Ovary (tissue), 10 donors: ENCODE data around the gene SLC35E4. TPM values are rescaled to one million over a fixed set of nuclear protein-coding genes. Genes with fewer than 3 reads are reported as not detected.

Experiments used
- DNase-seq, 5 donors: peaks; one replicate each; pipeline ENCODE4 v3.0.0-alpha.2; 2019 to 2020
- H3K27ac ChIP-seq, 2 donors: fragments of 200-600 bp; one replicate each; pipeline versions ENCODE4 v1.5.1 to v1.8.0; 2019 to 2022
- H3K27me3 ChIP-seq: fragments of 200-600 bp; one replicate; pipeline ENCODE4 v1.8.0; 2022
- H3K36me3 ChIP-seq: fragments of 200-600 bp; sonication (generic); one replicate; pipeline ENCODE4 v1.5.1; 2019
- H3K4me1 ChIP-seq: one replicate; pipeline ENCODE4 v1.8.1; 2013; ENCODE audit warnings: mild to moderate bottlenecking, moderate library complexity; ENCODE audit not compliant: insufficient read depth
- H3K4me3 ChIP-seq: fragments of 200-600 bp; sonication (generic); one replicate; pipeline ENCODE4 v1.5.1; 2017
- H3K9me3 ChIP-seq, 2 donors: fragments of 200-600 bp in 1 of 2; sonication (generic) in 1 of 2; one replicate each; pipeline versions ENCODE4 v1.5.1 to v1.8.1; 2013 to 2019; ENCODE audit warnings: mild to moderate bottlenecking in 1 of 2, moderate library complexity in 1 of 2
- CTCF ChIP-seq, 3 donors: fragments of 450-650 bp in 2 of 3; fragments of 200-600 bp in 1 of 3; IDR thresholded peaks; one replicate each; pipeline versions ENCODE4 v1.5.1 to v1.8.0; 2016 to 2022; ENCODE audit warnings: antibody characterized with exemption in 3 of 3, mild to moderate bottlenecking in 1 of 3
- EP300 ChIP-seq: sonication (generic); formaldehyde crosslinking; IDR thresholded peaks from one replicate; pipeline ENCODE4 v1.6.1; 2017; ENCODE audit warnings: antibody characterized with exemption
- POLR2A ChIP-seq: fragments of 450-650 bp; IDR thresholded peaks from one replicate; pipeline ENCODE4 v1.6.1; 2017; ENCODE audit warnings: antibody characterized with exemption, mild to moderate bottlenecking, moderate library complexity
- WGBS, 3 donors: extraction: QIAGEN DNeasy Blood & Tissue Kit in 1 of 3; methylation state at CpG; one replicate each; pipeline versions ENCODE4 v1.1.5 to v1.1.7; 2013 to 2017; 5-methylcytosine and 5-hydroxymethylcytosine counted together
- intact Hi-C, 4 donors: fragments of 100-400 bp; cut with DNase I; formaldehyde crosslinking; loops; one replicate each; pipeline versions ENCODE4 v1.11.0 to v1.15.1; 2022 to 2023
- long read RNA-seq, 3 donors: library from polyadenylated mRNA in 2 of 3; unstranded in 2 of 3; transcript quantifications; one replicate each; pipeline ENCODE4 v2.0.0 and lab custom pipeline, GENCODE V29; 2021 to 2026
- polyA plus RNA-seq, 2 donors: library from polyadenylated mRNA; stranded (reverse); fragments of 200-250 nt in 1 of 2; fragments of 350-450 nt in 1 of 2; fragmentation: Illumina TruSeq in 1 of 2; extraction: RNeasy Lipid Tissue Mini Kit (QIAGEN cat#74804) in 1 of 2; gene quantifications; one replicate each; pipeline ENCODE4 v1.2.3, GENCODE V29; 2013 to 2014
- total RNA-seq, 7 donors: library from RNA; depleted of rRNA in 2 of 7; stranded (reverse); fragments of >200 nt in 2 of 7; fragmentation: NEBNext Ultra II Directional in 3 of 7; extraction: Animal tissue kit (Norgen Biotek cat#: 25700) in 3 of 7; gene quantifications; one replicate each; pipeline versions ENCODE4 v1.1.0 to v1.2.4, GENCODE V29; 2016 to 2023
- donor health status: DM: no; HTN: no; CAD: no; lungs with moderate emphysema.
- donor health status: DM: no; HTN: no; CAD: no.
- donor health status: Bipolar disorder and iron deficiency.
- donor health status: DM: yes; HTN: yes; CAD: no.
- donor health status: DM: no; HTN: no; CAD: no.
- donor health status: DM: yes; HTN: yes; CAD: no.

Gene SLC35E4, protein sequence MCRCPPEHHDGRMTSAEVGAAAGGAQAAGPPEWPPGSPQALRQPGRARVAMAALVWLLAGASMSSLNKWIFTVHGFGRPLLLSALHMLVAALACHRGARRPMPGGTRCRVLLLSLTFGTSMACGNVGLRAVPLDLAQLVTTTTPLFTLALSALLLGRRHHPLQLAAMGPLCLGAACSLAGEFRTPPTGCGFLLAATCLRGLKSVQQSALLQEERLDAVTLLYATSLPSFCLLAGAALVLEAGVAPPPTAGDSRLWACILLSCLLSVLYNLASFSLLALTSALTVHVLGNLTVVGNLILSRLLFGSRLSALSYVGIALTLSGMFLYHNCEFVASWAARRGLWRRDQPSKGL
- total RNA-seq (1 to 10 TPM; 3.1 to 6.7 (median 3.7) TPM), polyA plus RNA-seq (1 to 10 TPM in 1 of 2 donors, under 1 TPM in 1; 0.90 to 3.0 TPM)
- long read RNA-seq, donor 1, transcript SLC35E4-201 (2 exons, 2,714 nt) = major isoform, 30 of 38 reads
- long read RNA-seq, donor 1, partial matches to known transcripts = 0 of 38 reads
- long read RNA-seq, donor 1, other reads (novel, unspliced or antisense) = 8 of 38 reads
- long read RNA-seq, donor 2, partial matches to known transcripts = 0 of 1 reads
- long read RNA-seq, donor 2, other reads (novel, unspliced or antisense) = 0 of 1 reads
- long read RNA-seq, donor 3, transcript SLC35E4-201 (2 exons, 2,714 nt) = major isoform, 17 of 19 reads
- long read RNA-seq, donor 3, partial matches to known transcripts = 0 of 19 reads
- long read RNA-seq, donor 3, other reads (novel, unspliced or antisense) = 2 of 19 reads

DNA sequence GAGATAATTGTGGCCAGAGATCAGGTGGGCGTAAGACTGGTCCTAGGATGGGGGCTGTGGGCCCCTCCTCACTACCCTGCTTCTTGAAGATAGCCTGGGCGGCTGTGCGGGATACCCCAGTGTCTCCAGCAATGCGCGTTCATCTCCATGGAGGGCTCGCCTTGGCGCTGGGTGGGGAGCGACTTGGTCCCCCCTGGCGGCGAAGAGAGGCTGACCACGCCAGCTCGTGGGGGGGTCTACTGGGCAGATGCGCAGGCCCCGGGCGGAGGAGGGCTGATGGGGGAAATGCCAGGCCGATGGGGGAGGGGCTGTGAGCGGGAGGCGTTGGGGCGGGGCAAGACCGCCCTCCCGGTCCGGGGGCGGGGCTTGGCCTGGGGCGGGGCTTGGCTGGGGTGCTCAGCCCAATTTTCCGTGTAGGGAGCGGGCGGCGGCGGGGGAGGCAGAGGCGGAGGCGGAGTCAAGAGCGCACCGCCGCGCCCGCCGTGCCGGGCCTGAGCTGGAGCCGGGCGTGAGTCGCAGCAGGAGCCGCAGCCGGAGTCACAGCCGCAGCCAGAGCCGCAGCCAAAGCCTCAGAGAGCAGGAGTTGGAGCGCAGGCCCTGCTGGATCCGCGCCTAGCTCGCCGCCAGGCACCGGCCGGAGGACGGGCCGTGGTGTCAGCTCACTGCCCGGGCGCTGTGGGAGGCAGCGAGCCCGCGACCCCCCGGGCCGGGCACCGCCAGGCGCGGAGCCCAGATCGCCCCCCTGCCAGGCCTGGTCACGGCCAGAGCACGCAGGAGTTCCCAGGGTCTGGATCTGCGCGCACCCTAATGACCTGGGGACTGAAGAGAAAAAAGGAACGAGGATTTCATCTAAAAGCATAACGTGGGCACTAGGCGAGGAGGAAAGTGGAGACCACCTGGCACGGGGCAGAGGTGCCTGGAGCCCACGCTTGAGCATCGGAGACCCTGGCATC is at the start of gene SLC35E4:
TSS of gene SLC35E4 (plus strand) at position 509 of the 953 bp plus-strand sequence. CDS start 670 bp downstream, outside the sequence.
- intact Hi-C loops = loop anchor here in 3 of 4 donors (10.0 kb wide), 4 partner anchors 59 to 509 kb away; partner anchors contain the start of genes OSBP2 (in 1 of the 3) and PLA2G3 (in 1 of the 3)
- TF ChIP-seq POLR2A = peak; percentile 13
- TF ChIP-seq EP300 = no peak
- peak in 2 of 3 donors; percentile 54 to 62 for TF ChIP-seq CTCF (IDR thresholded peaks at IDR 0.05)
- no peaks in the 10 kb centered on the region for H3K27me3 ChIP-seq
- H3K27ac ChIP-seq = peak within 1 kb of the TSS; percentile 83 to 94
- H3K36me3 ChIP-seq = no peaks in the 10 kb centered on the region
- H3K4me1 ChIP-seq = peaks cover 15% of the 10 kb centered on the region
- peak within 1 kb of the TSS; percentile 81 for H3K4me3 ChIP-seq
- DNase-seq = peak; percentile 98 to 99 (median 98)
- WGBS, 3 donors = 0 to 1% (median 1%) methylated on average over 56 to 75 of the region's 75 CpGs
- no peaks in the 10 kb centered on the region for H3K9me3 ChIP-seq

DNA sequence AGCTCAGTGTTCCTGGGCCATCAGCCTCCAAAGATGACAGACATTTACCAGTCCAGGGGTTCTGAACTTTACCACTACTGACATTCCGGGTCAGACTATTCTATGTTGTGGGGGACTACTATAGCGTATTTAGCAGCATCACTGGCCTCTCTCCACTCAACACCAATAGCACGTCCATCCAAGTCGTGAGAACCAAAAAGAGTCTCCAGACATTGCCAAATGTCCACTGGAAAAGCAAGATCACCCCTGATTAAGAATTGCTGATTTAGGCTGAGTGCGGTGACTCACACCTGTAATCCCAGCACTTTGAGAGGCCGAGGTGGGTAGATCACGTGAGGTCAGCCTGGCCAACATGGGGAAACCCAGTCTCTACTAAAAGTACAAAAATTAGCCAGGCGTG is 49.2 kb upstream of the SLC35E4 start:
- H3K36me3 ChIP-seq = peaks cover 2% of the 10 kb centered on the region
- intact Hi-C loops = no loop called here
- 94 to 95% (median 95%) methylated on average over 8 of the region's 8 CpGs for WGBS, 3 donors
- DNase-seq = no peak
- H3K4me1 ChIP-seq = peaks cover 9% of the 10 kb centered on the region
- H3K4me3 ChIP-seq = no peak overlapping the region
- no peaks in the 10 kb centered on the region for H3K27me3 ChIP-seq
- no peak for TF ChIP-seq POLR2A
- TF ChIP-seq CTCF (IDR thresholded peaks at IDR 0.05) = no peak
- TF ChIP-seq EP300 = no peak
- H3K9me3 ChIP-seq = no peaks in the 10 kb centered on the region
- H3K27ac ChIP-seq = no peak overlapping the region

DNA sequence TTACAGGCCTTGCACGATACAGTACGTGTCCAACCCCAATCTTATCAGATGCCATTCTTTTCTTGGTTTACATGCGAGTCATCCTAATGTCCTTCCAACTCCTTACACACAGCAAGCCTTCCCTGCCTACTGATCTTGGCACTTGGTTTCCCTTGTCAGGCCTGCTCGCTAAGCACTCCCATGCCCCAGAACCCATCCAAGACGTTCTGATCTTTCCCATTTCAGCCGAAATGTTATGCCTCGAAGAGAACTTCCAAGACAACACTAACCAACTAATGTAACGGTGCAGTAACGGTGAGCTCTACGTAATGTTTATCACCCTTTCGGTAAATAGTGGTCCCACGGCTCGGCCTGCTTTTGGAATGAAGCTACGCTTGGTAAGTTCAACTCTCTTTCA is 44.4 kb upstream of the SLC35E4 start:
- 0 to 3% (median 1%) methylated on average over 14 of the region's 14 CpGs for WGBS, 3 donors
- Histone ChIP-seq H3K27me3 (no peaks in the 10 kb centered on the region), H3K36me3 (no peaks in the 10 kb centered on the region), H3K4me1 (peaks cover 9% of the 10 kb centered on the region), H3K27ac (peak overlapping the region in 1 of 2 donors; percentile 74), H3K4me3 (peak overlapping the region; percentile 91), H3K9me3 (no peaks in the 10 kb centered on the region)
- DNase-seq = no peak
- intact Hi-C loops = loop anchor here in 1 of 4 donors (10.0 kb wide), 1 partner anchor 166 kb away; the partner anchor contains the start of gene MTFP1
- no peak for TF ChIP-seq POLR2A

DNA sequence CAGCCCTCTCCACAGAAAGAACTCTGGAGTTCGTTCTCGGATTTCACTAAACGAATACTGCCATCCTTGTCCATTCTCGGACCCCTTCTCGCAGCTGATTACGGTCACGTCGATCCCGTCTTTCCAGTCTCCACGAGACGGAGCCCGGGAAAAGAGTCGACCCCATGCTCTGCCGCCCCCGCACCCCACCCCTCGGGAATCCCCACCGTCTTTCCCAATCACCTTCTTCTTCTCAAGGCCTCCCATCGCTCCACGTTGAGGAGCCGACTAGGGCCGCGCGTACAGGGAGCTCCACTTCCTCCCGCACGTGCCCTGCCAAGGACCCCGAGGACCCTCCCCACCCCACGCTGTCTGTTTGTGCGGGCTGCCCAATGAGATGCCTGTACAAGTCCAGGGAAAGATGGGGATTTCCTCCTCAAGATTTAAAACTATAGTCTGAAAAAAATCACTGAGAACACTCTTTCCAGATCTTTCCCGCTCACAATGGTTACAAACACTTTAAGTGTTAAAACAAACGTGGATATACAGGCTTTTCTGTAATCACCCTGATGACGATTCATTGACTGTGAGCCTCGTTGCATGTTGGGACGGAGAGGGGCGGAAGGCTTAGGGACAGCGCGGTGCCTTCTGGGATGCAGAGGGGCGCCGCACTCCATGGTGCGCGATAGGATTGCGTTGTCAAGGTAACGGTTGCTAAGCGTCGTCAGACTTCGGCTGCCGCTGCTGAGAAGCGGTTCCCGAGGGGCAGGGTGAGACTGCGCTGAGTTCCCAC is 43.8 kb upstream of the SLC35E4 start, which contains the start of gene PES1:
TSS of gene PES1 (minus strand) at position 323 of the 772 bp plus-strand sequence. CDS start at position 246, 77 bp downstream.
- peak within 1 kb of the TSS in 1 of 2 donors; percentile 74 for H3K27ac ChIP-seq
- H3K9me3 ChIP-seq = no peaks in the 10 kb centered on the region
- TF ChIP-seq POLR2A = peak; percentile 23
- TF ChIP-seq EP300 = no peak
- 0 to 1% (median 0%) methylated on average over 49 of the region's 49 CpGs for WGBS, 3 donors
- H3K4me1 ChIP-seq = peaks cover 9% of the 10 kb centered on the region
- intact Hi-C loops = loop anchor here in 1 of 4 donors (10.0 kb wide), 1 partner anchor 167 kb away; the partner anchor contains the start of gene MTFP1
- H3K4me3 ChIP-seq = peak within 1 kb of the TSS; percentile 91
- no peaks in the 10 kb centered on the region for H3K36me3 ChIP-seq
- H3K27me3 ChIP-seq = no peaks in the 10 kb centered on the region
- DNase-seq = peak; percentile 94 to 97 (median 96)
